Measurements from ENCODE around the gene TNFAIP3. TPM values are rescaled to one million over a fixed set of nuclear protein-coding genes. Genes with fewer than 3 reads are reported as not detected.

TNFAIP3 gene
- polyA plus RNA-seq, 3 donors: 35.5 to 273 (median 38.4) TPM

GRCh38 chr6:137852346-137852745 lies 14.7 kb upstream of the TNFAIP3 start:
- H3K27me3 ChIP-seq (ENCODE audit: control insufficient read depth in 2 of 2, insufficient read depth in 2 of 2, low read length in 2 of 2): no peaks in the 10 kb centered on the region
- H3K27ac ChIP-seq (ENCODE audit: low read depth in 1 of 2, low read length in 2 of 2): no peak overlapping the region
- Mint-ChIP-seq H3K4me1 (peaks cover 17% of the 10 kb centered on the region), H3K36me3 (no peaks in the 10 kb centered on the region), H3K9me3 (peaks cover 0 to 8% (median 3%) of the 10 kb centered on the region in 7 donors), H3K4me3 (no peak overlapping the region), H3K27me3 (ENCODE audit: low read depth in 3 of 3) (no peaks in the 10 kb centered on the region), H3K27ac (no peak overlapping the region)
- intact Hi-C loops (cut with micrococcal nuclease): no loop called here
- H3K79me2 ChIP-seq (ENCODE audit: insufficient read depth, low read length): no peaks in the 10 kb centered on the region
- no peaks in the 10 kb centered on the region for H4K20me1 ChIP-seq (ENCODE audit: insufficient read depth, low read length)
- no peak overlapping the region for H3K4me2 ChIP-seq (replicated peaks; ENCODE audit: extremely low read depth, low read length, poor library complexity, severe bottlenecking)
- H2AFZ ChIP-seq (ENCODE audit: insufficient read depth, low read depth, low read length, poor library complexity, severe bottlenecking): no peak overlapping the region
- 93% methylated on average over 3 of the region's 3 CpGs for WGBS (ENCODE audit: insufficient coverage)
- H3K36me3 ChIP-seq (replicated peaks in 1 of 2; ENCODE audit: control insufficient read depth in 1 of 2, insufficient read depth in 2 of 2, low read length in 2 of 2): no peaks in the 10 kb centered on the region
- no peaks in the 10 kb centered on the region for H3K9me3 ChIP-seq (replicated peaks in 1 of 2; ENCODE audit: control insufficient read depth in 1 of 2, insufficient read depth in 1 of 2, low read length in 2 of 2)
- no peak overlapping the region for H3K9ac ChIP-seq (ENCODE audit: insufficient read depth, low read length, poor library complexity, severe bottlenecking)
- TF ChIP-seq, protein P1, sequence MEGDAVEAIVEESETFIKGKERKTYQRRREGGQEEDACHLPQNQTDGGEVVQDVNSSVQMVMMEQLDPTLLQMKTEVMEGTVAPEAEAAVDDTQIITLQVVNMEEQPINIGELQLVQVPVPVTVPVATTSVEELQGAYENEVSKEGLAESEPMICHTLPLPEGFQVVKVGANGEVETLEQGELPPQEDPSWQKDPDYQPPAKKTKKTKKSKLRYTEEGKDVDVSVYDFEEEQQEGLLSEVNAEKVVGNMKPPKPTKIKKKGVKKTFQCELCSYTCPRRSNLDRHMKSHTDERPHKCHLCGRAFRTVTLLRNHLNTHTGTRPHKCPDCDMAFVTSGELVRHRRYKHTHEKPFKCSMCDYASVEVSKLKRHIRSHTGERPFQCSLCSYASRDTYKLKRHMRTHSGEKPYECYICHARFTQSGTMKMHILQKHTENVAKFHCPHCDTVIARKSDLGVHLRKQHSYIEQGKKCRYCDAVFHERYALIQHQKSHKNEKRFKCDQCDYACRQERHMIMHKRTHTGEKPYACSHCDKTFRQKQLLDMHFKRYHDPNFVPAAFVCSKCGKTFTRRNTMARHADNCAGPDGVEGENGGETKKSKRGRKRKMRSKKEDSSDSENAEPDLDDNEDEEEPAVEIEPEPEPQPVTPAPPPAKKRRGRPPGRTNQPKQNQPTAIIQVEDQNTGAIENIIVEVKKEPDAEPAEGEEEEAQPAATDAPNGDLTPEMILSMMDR (IDR thresholded peaks at IDR 0.05): no peak
- H3K4me1 ChIP-seq (ENCODE audit: control insufficient read depth in 1 of 2, insufficient read depth in 2 of 2, low read length in 2 of 2): peaks cover 21 to 25% of the 10 kb centered on the region in 2 donors
- DNase-seq: peak in 1 of 3 donors; percentile 38
- no peak overlapping the region for H3K4me3 ChIP-seq (replicated peaks in 1 of 3; ENCODE audit: low read depth in 2 of 3, low read length in 3 of 3)

DNA sequence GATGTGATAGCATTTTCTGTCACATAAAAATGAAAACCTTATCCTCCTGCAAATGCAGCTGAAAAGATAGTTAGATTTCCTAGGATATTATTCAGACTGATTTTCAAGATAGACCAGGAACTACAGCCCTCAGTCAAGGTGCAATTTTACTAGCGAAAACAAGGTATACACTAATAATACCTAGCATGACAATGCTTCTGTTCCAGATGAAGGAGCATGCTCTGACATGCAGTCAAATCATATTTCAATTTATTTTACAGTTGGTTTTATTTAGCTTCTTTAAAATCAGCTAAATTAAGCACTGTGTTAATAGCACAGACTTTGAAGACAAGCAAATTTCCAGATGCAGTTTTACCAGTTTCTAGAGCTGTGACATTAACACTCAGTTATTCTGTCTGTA lies 14.2 kb upstream of the TNFAIP3 start:
- peaks cover 16 to 20% of the 10 kb centered on the region in 2 donors for H3K4me1 ChIP-seq (ENCODE audit: control insufficient read depth in 1 of 2, insufficient read depth in 2 of 2, low read length in 2 of 2)
- intact Hi-C loops (cut with micrococcal nuclease): no loop called here
- H3K79me2 ChIP-seq (ENCODE audit: insufficient read depth, low read length): no peaks in the 10 kb centered on the region
- no peak overlapping the region for H3K4me2 ChIP-seq (replicated peaks; ENCODE audit: extremely low read depth, low read length, poor library complexity, severe bottlenecking)
- H3K27me3 Mint-ChIP-seq (ENCODE audit: low read depth in 3 of 3): no peaks in the 10 kb centered on the region
- H3K36me3 Mint-ChIP-seq: no peaks in the 10 kb centered on the region
- H3K36me3 ChIP-seq (replicated peaks in 1 of 2; ENCODE audit: control insufficient read depth in 1 of 2, insufficient read depth in 2 of 2, low read length in 2 of 2): no peaks in the 10 kb centered on the region
- TF ChIP-seq, protein P1 (IDR thresholded peaks at IDR 0.05): no peak
- peaks cover 0 to 9% (median 3%) of the 10 kb centered on the region in 7 donors for H3K9me3 Mint-ChIP-seq
- no peak overlapping the region for H3K4me3 ChIP-seq (replicated peaks in 1 of 3; ENCODE audit: low read depth in 2 of 3, low read length in 3 of 3)
- H3K9ac ChIP-seq (ENCODE audit: insufficient read depth, low read length, poor library complexity, severe bottlenecking): no peak overlapping the region
- no peak for DNase-seq
- no peak overlapping the region for H2AFZ ChIP-seq (ENCODE audit: insufficient read depth, low read depth, low read length, poor library complexity, severe bottlenecking)
- WGBS (ENCODE audit: insufficient coverage): no CpG with 5 or more reads among the region's 1 CpG
- no peaks in the 10 kb centered on the region for H3K27me3 ChIP-seq (ENCODE audit: control insufficient read depth in 2 of 2, insufficient read depth in 2 of 2, low read length in 2 of 2)
- H3K27ac Mint-ChIP-seq: no peak overlapping the region
- no peaks in the 10 kb centered on the region for H3K9me3 ChIP-seq (replicated peaks in 1 of 2; ENCODE audit: control insufficient read depth in 1 of 2, insufficient read depth in 1 of 2, low read length in 2 of 2)
- no peaks in the 10 kb centered on the region for H4K20me1 ChIP-seq (ENCODE audit: insufficient read depth, low read length)
- no peak overlapping the region for H3K4me3 Mint-ChIP-seq
- no peak overlapping the region for H3K27ac ChIP-seq (ENCODE audit: low read depth in 1 of 2, low read length in 2 of 2)
- H3K4me1 Mint-ChIP-seq: peaks cover 17% of the 10 kb centered on the region
